Naive thymus-derived CD4-positive, alpha-beta T cell (primary cell): Measurements from ENCODE around the gene FST. TPM values are rescaled to one million over a fixed set of nuclear protein-coding genes. Genes with fewer than 3 reads are reported as not detected.

Experiments used
- ATAC-seq: fragments of 150-1000 bp; cut with Tn5 transposase; 2 replicates; pipeline ENCODE4 v1.10.0; 2021; ENCODE audit warnings: mild to moderate bottlenecking, moderate library complexity
- CTCF ChIA-PET: fragments of 350-600 bp; sonication (Branson Sonifier 250); formaldehyde crosslinking; loops from one replicate; lab custom pipeline; 2021; ENCODE audit warnings: antibody characterized with exemption; lab: Charles Lee
- POLR2A ChIA-PET: fragments of 350-600 bp; sonication (Branson Sonifier 250); formaldehyde crosslinking; loops from one replicate; lab custom pipeline; 2021; ENCODE audit warnings: antibody characterized with exemption, inconsistent platforms; lab: Charles Lee
- DNase-seq, 9 donors: peaks; one replicate each; pipeline versions ENCODE4 v3.0.0 to v3.0.0-alpha.2; 2020 to 2022; ENCODE audit warnings: mixed read lengths in 1 of 9
- H3K27ac ChIP-seq: one replicate; pipeline ENCODE4 v1.7.0; 2013; ENCODE audit warnings: mild to moderate bottlenecking, low read depth, low read length, moderate library complexity
- H3K27me3 ChIP-seq, 2 donors: one replicate each; pipeline ENCODE4 v1.7.0; 2013; ENCODE audit warnings: low read length in 2 of 2, mild to moderate bottlenecking in 2 of 2, moderate library complexity in 2 of 2; ENCODE audit not compliant: control insufficient read depth in 2 of 2, insufficient read depth in 2 of 2
- H3K36me3 ChIP-seq, 3 experiments: 1 replicate in 2 of 3; 2 replicates in 1 of 3; pipeline ENCODE4 v1.7.0; 2013; ENCODE audit warnings: low read length in 3 of 3, mild to moderate bottlenecking in 3 of 3, moderate library complexity in 1 of 3; ENCODE audit not compliant: insufficient read depth in 3 of 3, control insufficient read depth in 2 of 3
- H3K4me1 ChIP-seq, 2 donors: one replicate each; pipeline ENCODE4 v1.7.0; 2013; ENCODE audit warnings: low read length in 2 of 2, mild to moderate bottlenecking in 2 of 2, moderate library complexity in 1 of 2; ENCODE audit not compliant: control insufficient read depth in 2 of 2, insufficient read depth in 2 of 2
- H3K4me3 ChIP-seq: 2 replicates; pipeline ENCODE4 v1.7.0; 2013; ENCODE audit warnings: mild to moderate bottlenecking, low read length
- H3K9me3 ChIP-seq, 3 experiments: 1 replicate in 2 of 3; 2 replicates in 1 of 3; pipeline ENCODE4 v1.7.0; 2013; ENCODE audit warnings: low read length in 3 of 3; ENCODE audit not compliant: control insufficient read depth in 2 of 3
- H3K27ac Mint-ChIP-seq, 9 donors: one replicate each; pipeline ENCODE4 v1.8.0; 2020 to 2022; ENCODE audit warnings: mixed read lengths in 9 of 9, mild to moderate bottlenecking in 8 of 9, moderate library complexity in 5 of 9, inconsistent platforms in 2 of 9
- H3K27me3 Mint-ChIP-seq, 5 donors: one replicate each; pipeline ENCODE4 v1.8.0; 2021 to 2022; ENCODE audit warnings: mixed read lengths in 5 of 5, mild to moderate bottlenecking in 1 of 5
- H3K36me3 Mint-ChIP-seq, 5 donors: one replicate each; pipeline ENCODE4 v1.8.0; 2020 to 2022; ENCODE audit warnings: mixed read lengths in 5 of 5, mild to moderate bottlenecking in 3 of 5, inconsistent platforms in 1 of 5
- H3K4me1 Mint-ChIP-seq, 7 donors: one replicate each; pipeline ENCODE4 v1.8.0; 2020 to 2022; ENCODE audit warnings: mixed read lengths in 7 of 7, mild to moderate bottlenecking in 3 of 7, inconsistent platforms in 1 of 7
- H3K4me3 Mint-ChIP-seq, 10 donors: one replicate each; pipeline ENCODE4 v1.8.0; 2020 to 2022; ENCODE audit warnings: mild to moderate bottlenecking in 10 of 10, mixed read lengths in 10 of 10, moderate library complexity in 6 of 10, inconsistent platforms in 2 of 10
- H3K9me3 Mint-ChIP-seq, 11 donors: one replicate each; pipeline ENCODE4 v1.8.0; 2020 to 2022; ENCODE audit warnings: mixed read lengths in 11 of 11, mild to moderate bottlenecking in 4 of 11, inconsistent platforms in 1 of 11, moderate library complexity in 1 of 11
- intact Hi-C, 2 donors: fragments of 100-400 bp; cut with micrococcal nuclease; formaldehyde crosslinking; loops; one replicate each; pipeline ENCODE4 v1.15.1; 2023
- polyA plus RNA-seq, 2 donors: library from polyadenylated mRNA; unstranded; fragments of 300-500 nt; fragmentation: Illumina TruSeq; gene quantifications; one replicate each; pipeline ENCODE4 v1.2.3, GENCODE V29; 2021
- total RNA-seq, 6 experiments: library from RNA in 5 of 6; stranded (reverse) in 5 of 6; gene quantifications; 1 replicate in 5 of 6; 2 replicates in 1 of 6; pipeline ENCODE4 v1.2.3 and lab custom pipeline; 2021 to 2026

Gene FST, protein sequence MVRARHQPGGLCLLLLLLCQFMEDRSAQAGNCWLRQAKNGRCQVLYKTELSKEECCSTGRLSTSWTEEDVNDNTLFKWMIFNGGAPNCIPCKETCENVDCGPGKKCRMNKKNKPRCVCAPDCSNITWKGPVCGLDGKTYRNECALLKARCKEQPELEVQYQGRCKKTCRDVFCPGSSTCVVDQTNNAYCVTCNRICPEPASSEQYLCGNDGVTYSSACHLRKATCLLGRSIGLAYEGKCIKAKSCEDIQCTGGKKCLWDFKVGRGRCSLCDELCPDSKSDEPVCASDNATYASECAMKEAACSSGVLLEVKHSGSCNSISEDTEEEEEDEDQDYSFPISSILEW
- 1 to 10 TPM in 2 of 5 experiments, under 1 TPM in 2, not detected in 1; 0.34 to 1.1 (median 1.0) TPM for total RNA-seq
- 1 to 10 TPM in 1 of 2 donors, under 1 TPM in 1; 0.55 to 1.9 TPM for polyA plus RNA-seq
- total RNA-seq (lab: John Stamatoyannopoulos, UW) = 1.5 reads per million, percentile 4 among the genes with 10 or more reads in this experiment

GRCh38 chr5:53480416-53481158 is at the start of gene FST:
Gene FST, plus strand, starts transcription at chr5:53480629. Its CDS starts 163 bp downstream, at chr5:53480792.
- Histone ChIP-seq H3K36me3 (no peaks in the 10 kb centered on the region), H3K9me3 (no peaks in the 10 kb centered on the region), H3K27me3 (peaks cover 0 to 13% of the 10 kb centered on the region in 2 donors), H3K4me3 (peak within 1 kb of the TSS; percentile 67), H3K27ac (no peak within 1 kb of the TSS), H3K4me1 (peaks cover 10 to 11% of the 10 kb centered on the region in 2 donors)
- H3K36me3 Mint-ChIP-seq = peaks cover 0 to 9% (median 4%) of the 10 kb centered on the region in 5 donors
- intact Hi-C loops = loop anchor here (5.0 kb wide), 2 partner anchors 373 to 832 kb away; partner anchors contain the start of genes MOCS2 (in 2 of the 2) and ARL15 (in 1 of the 2)
- H3K4me1 Mint-ChIP-seq = peaks cover 34 to 46% (median 41%) of the 10 kb centered on the region in 7 donors
- peaks cover 61 to 84% (median 65%) of the 10 kb centered on the region in 5 donors for H3K27me3 Mint-ChIP-seq
- H3K4me3 Mint-ChIP-seq = peak within 1 kb of the TSS; percentile 86 to 99 (median 92)
- H3K27ac Mint-ChIP-seq = peak within 1 kb of the TSS; percentile 16 to 70 (median 47)
- ATAC-seq (no peak), DNase-seq (peak in 5 of 9 donors; percentile 9 to 30 (median 10))
- ChIA-PET POLR2A (no interaction called here), CTCF (interaction anchor here (0.6 to 1.2 kb wide), 3 partner anchors 13 to 749 kb away, joined by 3 to 6 read pairs (median 3); no protein-coding TSS in a partner anchor)
- peaks cover 0 to 5% (median 0%) of the 10 kb centered on the region in 11 donors for H3K9me3 Mint-ChIP-seq

DNA sequence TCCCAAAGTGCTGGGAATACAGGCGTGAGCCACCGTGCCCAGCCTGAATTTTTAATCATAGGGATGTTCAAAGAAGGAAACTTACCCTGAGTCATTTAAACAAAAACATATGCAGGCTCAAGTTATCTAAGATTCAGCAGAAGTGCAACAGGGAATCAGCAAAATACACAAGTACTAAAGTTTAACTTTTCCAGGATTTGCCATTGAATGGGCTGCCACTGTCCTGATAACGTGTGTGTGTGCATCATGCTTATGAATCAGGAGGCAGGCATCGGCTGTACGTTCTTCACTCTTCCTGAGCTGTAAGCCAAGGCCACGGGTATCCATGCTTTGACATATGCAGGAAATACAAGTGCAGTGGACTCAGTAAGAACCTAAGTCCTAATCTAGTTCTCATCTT is 48.8 kb upstream of the FST start:
- ATAC-seq = no peak
- Histone ChIP-seq H3K4me3 (no peak overlapping the region), H3K9me3 (no peaks in the 10 kb centered on the region), H3K27me3 (no peaks in the 10 kb centered on the region), H3K4me1 (no peaks in the 10 kb centered on the region), H3K36me3 (no peaks in the 10 kb centered on the region), H3K27ac (no peak overlapping the region)
- no peak for DNase-seq
- Mint-ChIP-seq H3K27ac (no peak overlapping the region), H3K9me3 (no peaks in the 10 kb centered on the region), H3K36me3 (no peaks in the 10 kb centered on the region), H3K4me3 (no peak overlapping the region), H3K4me1 (no peaks in the 10 kb centered on the region), H3K27me3 (peaks cover 4 to 24% (median 10%) of the 10 kb centered on the region in 5 donors)
- CTCF ChIA-PET = no interaction called here
- POLR2A ChIA-PET = no interaction called here
- intact Hi-C loops = no loop called here

DNA sequence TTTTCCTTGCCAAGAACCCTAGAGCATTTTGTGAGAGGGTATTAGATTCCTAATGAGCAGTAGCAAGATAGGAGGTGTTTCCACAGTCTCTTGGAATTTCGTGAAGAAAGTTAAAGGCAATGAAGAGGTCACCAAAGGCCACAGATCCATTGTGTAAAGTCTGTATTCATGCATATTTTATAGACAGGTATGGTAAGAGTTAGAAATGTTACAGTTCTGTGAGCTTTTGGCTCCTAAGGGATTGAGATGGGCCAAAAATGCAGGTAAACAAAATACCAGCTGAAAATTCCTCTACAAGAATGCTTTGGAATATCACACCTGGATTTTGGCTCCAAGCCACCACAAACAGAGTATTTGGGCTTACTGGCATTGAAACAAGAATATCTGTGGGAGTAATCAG is 47.4 kb upstream of the FST start:
- Histone ChIP-seq H3K9me3 (no peaks in the 10 kb centered on the region), H3K36me3 (no peaks in the 10 kb centered on the region), H3K4me1 (no peaks in the 10 kb centered on the region), H3K27ac (no peak overlapping the region), H3K27me3 (no peaks in the 10 kb centered on the region), H3K4me3 (no peak overlapping the region)
- intact Hi-C loops = no loop called here
- DNase-seq (no peak), ATAC-seq (no peak)
- POLR2A ChIA-PET = no interaction called here
- H3K4me3 Mint-ChIP-seq = no peak overlapping the region
- H3K27ac Mint-ChIP-seq = no peak overlapping the region
- peaks cover 0 to 21% (median 9%) of the 10 kb centered on the region in 5 donors for H3K27me3 Mint-ChIP-seq
- CTCF ChIA-PET = interaction anchor here (0.5 kb wide), 1 partner anchor 1058 kb away, joined by 3 read pairs; no protein-coding TSS in a partner anchor
- no peaks in the 10 kb centered on the region for H3K9me3 Mint-ChIP-seq
- no peaks in the 10 kb centered on the region for H3K4me1 Mint-ChIP-seq
- no peaks in the 10 kb centered on the region for H3K36me3 Mint-ChIP-seq

GRCh38 chr5:53434541-53434940 is 45.9 kb upstream of the FST start:
- POLR2A ChIA-PET = interaction anchor here (0.6 kb wide), 1 partner anchor 824 kb away, joined by 3 read pairs; no protein-coding TSS in a partner anchor
- no peak overlapping the region for H3K4me3 ChIP-seq
- H3K27me3 ChIP-seq = no peaks in the 10 kb centered on the region
- intact Hi-C loops = no loop called here
- CTCF ChIA-PET = interaction anchor here (1.2 kb wide), 1 partner anchor 427 kb away, joined by 3 read pairs; no protein-coding TSS in a partner anchor
- DNase-seq = no peak
- Mint-ChIP-seq H3K36me3 (no peaks in the 10 kb centered on the region), H3K4me1 (no peaks in the 10 kb centered on the region), H3K4me3 (no peak overlapping the region), H3K9me3 (no peaks in the 10 kb centered on the region), H3K27ac (no peak overlapping the region), H3K27me3 (peaks cover 0 to 14% (median 2%) of the 10 kb centered on the region in 5 donors)
- no peaks in the 10 kb centered on the region for H3K9me3 ChIP-seq
- no peaks in the 10 kb centered on the region for H3K36me3 ChIP-seq
- no peak for ATAC-seq
- H3K27ac ChIP-seq = no peak overlapping the region
- H3K4me1 ChIP-seq = no peaks in the 10 kb centered on the region

DNA sequence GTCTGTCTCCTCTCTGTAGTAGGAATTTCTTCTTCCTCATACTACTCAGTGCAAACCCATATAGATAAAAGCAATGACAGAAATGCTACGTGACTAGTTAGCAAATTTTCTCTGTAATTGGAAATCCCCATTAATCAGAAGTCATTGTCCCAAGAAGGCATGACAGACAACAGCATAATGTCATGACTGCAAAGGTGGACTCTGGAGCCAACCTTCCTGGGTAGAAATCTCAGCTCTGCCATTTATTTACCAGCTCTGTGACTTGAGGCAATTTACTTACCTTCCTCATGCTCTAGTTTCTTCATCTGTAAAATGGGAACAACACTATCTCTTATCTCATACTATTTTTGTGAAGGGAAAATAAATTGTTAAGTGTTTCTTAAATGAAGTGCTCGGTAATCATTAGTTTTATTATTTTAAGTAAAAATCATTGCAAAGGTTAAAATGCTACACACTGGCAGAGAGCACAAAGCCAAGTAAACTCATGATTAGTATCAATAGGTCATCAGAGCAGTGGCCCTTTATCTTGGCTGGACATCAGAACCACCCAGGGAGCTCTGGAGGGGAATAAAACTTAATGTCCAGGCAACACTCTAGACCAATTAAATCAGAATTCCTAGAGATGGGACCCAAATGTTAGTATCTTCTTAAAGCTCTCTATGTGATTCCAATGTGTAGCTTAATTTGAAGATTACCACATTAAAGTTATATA is 43.8 kb upstream of the FST start:
- intact Hi-C loops = no loop called here
- DNase-seq (no peak), ATAC-seq (no peak)
- no peaks in the 10 kb centered on the region for H3K36me3 ChIP-seq
- Mint-ChIP-seq H3K36me3 (no peaks in the 10 kb centered on the region), H3K27ac (no peak overlapping the region), H3K27me3 (peaks cover 0 to 14% (median 3%) of the 10 kb centered on the region in 5 donors), H3K4me3 (no peak overlapping the region), H3K9me3 (peaks cover 0 to 4% (median 0%) of the 10 kb centered on the region in 11 donors), H3K4me1 (no peaks in the 10 kb centered on the region)
- ChIA-PET CTCF (no interaction called here), POLR2A (no interaction called here)
- H3K9me3 ChIP-seq = no peaks in the 10 kb centered on the region
- no peak overlapping the region for H3K27ac ChIP-seq
- H3K4me3 ChIP-seq = no peak overlapping the region
- no peaks in the 10 kb centered on the region for H3K27me3 ChIP-seq
- H3K4me1 ChIP-seq = no peaks in the 10 kb centered on the region

DNA sequence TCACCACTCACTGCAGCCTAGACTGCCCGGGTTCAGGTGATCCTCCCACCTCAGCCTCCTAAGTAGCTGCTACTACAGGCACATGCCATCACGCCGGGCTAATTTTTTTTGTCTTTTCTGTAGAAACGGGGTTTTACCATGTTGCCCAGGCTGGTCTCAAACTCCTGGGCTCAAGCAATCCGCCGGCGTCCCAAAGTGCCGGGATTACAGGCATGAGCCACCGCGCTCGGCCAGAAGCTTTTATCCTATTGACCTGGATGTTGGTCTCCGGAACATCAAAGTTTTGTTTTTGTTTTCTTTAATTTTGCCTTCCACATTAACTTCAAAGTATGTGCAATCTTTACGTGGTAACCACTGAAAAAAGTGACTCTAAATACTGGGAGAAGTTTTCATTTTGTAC is 42.4 kb upstream of the FST start:
- H3K4me3 ChIP-seq = no peak overlapping the region
- H3K27ac ChIP-seq = no peak overlapping the region
- Mint-ChIP-seq H3K9me3 (peaks cover 0 to 4% (median 0%) of the 10 kb centered on the region in 11 donors), H3K4me3 (no peak overlapping the region), H3K27ac (no peak overlapping the region), H3K27me3 (peaks cover 0 to 14% (median 3%) of the 10 kb centered on the region in 5 donors), H3K4me1 (no peaks in the 10 kb centered on the region), H3K36me3 (no peaks in the 10 kb centered on the region)
- H3K36me3 ChIP-seq = no peaks in the 10 kb centered on the region
- CTCF ChIA-PET = no interaction called here
- H3K9me3 ChIP-seq = no peaks in the 10 kb centered on the region
- H3K4me1 ChIP-seq = no peaks in the 10 kb centered on the region
- DNase-seq (no peak), ATAC-seq (no peak)
- no peaks in the 10 kb centered on the region for H3K27me3 ChIP-seq
- POLR2A ChIA-PET = no interaction called here
- intact Hi-C loops = no loop called here
